ENCODE results near the gene MBOAT2. TPM values are rescaled to one million over a fixed set of nuclear protein-coding genes. Genes with fewer than 3 reads are reported as not detected.
"Not testable (repeated sequence)": the region's sequence is repeated elsewhere in the genome, so short reads cannot be mapped to it uniquely, and the experiment has no call there.

Gene MBOAT2
- total RNA-seq, 2 experiments from 2014 or later = 2.7 to 3.5 TPM

- POLR2A ChIA-PET = no interaction called here
Observed at GRCh38 chr2:8915941-8916340, 87.5 kb downstream of the MBOAT2 start.

GRCh38 chr2:8913767-8914166 is 89.7 kb downstream of the MBOAT2 start:
- CTCF ChIA-PET, POLR2A ChIA-PET: not testable (repeated sequence)

More at GRCh38 chr2:8915941-8916340, 87.5 kb downstream of the MBOAT2 start:
- CTCF ChIA-PET = no interaction called here

- POLR2A ChIA-PET = no interaction called here
- CTCF ChIA-PET = no interaction called here
Observed at GRCh38 chr2:8907764-8908288, 95.7 kb downstream of the MBOAT2 start.

- POLR2A ChIA-PET = not testable (repeated sequence)
- CTCF ChIA-PET = interaction anchor here (1.4 kb wide), 1 partner anchor 14 kb away, joined by 3 read pairs; no protein-coding TSS in a partner anchor
Observed at GRCh38 chr2:8903924-8904323, 99.6 kb downstream of the MBOAT2 start.

GRCh38 chr2:8902757-8903156 is 100.7 kb downstream of the MBOAT2 start:
- CTCF ChIA-PET, POLR2A ChIA-PET: not testable (repeated sequence)

- POLR2A ChIA-PET, CTCF ChIA-PET: not testable (repeated sequence)
Observed at GRCh38 chr2:8897206-8897605, 106.3 kb downstream of the MBOAT2 start.

DNA sequence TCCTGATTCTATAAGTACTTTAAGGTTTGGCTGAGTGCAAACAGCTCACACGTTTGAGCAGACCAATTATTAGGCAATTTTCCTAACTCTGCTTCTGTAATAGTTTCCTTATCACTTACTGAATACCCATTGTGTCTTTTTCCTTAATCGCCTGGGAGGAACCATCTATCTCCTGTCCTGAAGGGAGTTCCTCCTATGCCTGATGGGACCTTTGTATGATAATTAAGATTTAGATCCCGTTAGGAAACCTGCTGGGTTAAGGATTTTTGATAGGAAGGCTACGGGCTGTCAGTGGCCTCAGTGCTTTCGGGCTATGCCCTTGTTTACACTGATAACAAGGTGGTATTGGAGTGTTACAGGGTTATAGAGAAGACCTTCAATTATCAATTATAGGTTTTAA is 106.8 kb downstream of the MBOAT2 start:
- POLR2A ChIA-PET = not testable (repeated sequence)

DNA sequence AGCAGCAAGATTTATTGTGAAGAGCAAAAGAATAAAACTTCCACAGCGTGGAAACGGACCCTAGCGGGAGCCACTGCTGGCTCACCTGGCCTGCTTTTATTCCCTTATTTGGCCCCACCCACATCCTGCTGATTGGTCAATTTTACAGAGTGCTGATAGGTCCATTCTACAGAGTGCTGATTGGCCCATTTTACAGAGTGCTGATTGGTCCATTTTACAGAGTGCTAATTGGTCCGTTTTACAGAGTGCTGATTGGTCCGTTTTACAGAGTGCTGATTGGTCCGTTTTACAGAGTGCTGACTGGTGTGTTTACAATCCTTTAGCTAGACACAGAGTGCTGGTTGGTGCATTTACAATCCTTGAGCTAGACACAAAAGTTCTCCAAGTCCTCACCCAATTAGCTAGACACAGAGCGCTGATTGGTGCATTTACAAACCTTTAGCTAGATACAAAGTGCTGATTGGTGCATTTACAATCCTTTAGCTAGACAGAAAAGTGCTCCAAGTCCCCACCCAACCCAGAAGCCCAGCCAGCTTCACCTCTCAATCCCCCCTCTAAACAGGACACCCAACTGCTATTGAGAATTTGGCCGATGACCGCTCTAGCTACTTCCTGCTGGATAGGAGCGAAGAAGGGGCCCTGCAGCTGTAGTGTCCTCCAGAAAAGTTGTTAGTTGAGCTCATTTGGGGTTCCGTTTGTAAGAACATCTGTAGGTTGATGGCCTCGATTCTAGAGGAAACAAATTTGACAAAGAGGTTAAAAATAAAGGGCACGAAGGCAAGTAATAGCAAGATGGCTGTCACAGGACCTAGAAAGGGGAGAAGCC is 108.2 kb downstream of the MBOAT2 start:
- POLR2A ChIA-PET = not testable (repeated sequence)
- CTCF ChIA-PET = interaction anchor here (0.8 kb wide), 1 partner anchor 149 kb away, joined by 3 read pairs; no protein-coding TSS in a partner anchor

More for the DNA sequence above, 106.8 kb downstream of the MBOAT2 start:
- CTCF ChIA-PET = not testable (repeated sequence)

- ChIA-PET POLR2A (no interaction called here), CTCF (no interaction called here)
Observed at GRCh38 chr2:8893978-8894820, 109.3 kb downstream of the MBOAT2 start.

- CTCF ChIA-PET = no interaction called here
- POLR2A ChIA-PET = no interaction called here
Observed at GRCh38 chr2:8893474-8893873, 110.0 kb downstream of the MBOAT2 start.

GRCh38 chr2:8892111-8892510 is 111.4 kb downstream of the MBOAT2 start:
- POLR2A ChIA-PET = no interaction called here
- CTCF ChIA-PET = no interaction called here

- ChIA-PET POLR2A (no interaction called here), CTCF (interaction anchor here (0.6 kb wide), 1 partner anchor 703 kb away, joined by 3 read pairs; no protein-coding TSS in a partner anchor)
Observed at GRCh38 chr2:8889978-8890377, 113.5 kb downstream of the MBOAT2 start.

GRCh38 chr2:8888963-8889362 is 114.5 kb downstream of the MBOAT2 start:
- POLR2A ChIA-PET = no interaction called here
- CTCF ChIA-PET = no interaction called here

DNA sequence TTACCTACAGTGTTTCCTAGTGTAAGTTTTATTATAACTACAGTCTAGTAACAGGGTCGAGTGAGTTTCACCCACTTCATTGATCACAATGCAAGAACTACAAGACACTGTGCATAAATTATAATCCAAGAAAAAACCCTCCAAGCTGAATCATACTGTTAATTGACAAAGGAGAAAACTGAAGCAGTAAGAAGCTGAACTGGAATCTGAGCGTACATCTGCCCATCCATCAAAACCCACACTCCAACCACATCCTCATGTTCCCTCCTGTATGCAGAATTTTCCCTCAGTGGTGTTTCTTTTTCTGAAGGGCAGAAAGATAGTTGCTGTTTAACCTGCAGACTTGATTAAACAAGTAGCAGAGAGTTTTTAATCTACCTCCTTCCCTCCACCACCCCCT is 116.6 kb downstream of the MBOAT2 start:
- POLR2A ChIA-PET = no interaction called here
- CTCF ChIA-PET = interaction anchor here (0.6 kb wide), 1 partner anchor 252 kb away, joined by 3 read pairs; no protein-coding TSS in a partner anchor

- POLR2A ChIA-PET = no interaction called here
- CTCF ChIA-PET = no interaction called here
Observed at GRCh38 chr2:8886202-8886518, 117.3 kb downstream of the MBOAT2 start.

- CTCF ChIA-PET = no interaction called here
Observed at GRCh38 chr2:8885449-8886201, 117.9 kb downstream of the MBOAT2 start.

DNA sequence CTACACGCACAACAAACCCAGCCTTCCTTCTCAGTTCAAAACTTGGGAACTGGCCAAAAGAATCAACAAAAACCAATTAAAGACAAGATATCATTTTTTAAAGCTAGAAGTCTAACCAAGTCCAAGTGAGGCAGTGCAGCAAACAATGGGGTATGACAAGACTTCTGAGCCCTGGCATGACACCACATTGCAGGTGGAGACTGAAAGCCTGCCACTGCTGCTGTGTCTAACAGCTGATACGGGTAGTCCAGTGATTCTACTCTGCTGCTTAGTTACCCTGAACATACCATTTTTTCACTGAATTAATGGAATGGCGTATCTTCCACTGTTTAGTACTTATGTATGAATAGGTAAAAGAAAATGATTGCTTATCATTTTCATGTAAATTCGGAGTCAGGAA is 118.7 kb downstream of the MBOAT2 start:
- POLR2A ChIA-PET = no interaction called here
- CTCF ChIA-PET = no interaction called here

More at GRCh38 chr2:8885449-8886201, 117.9 kb downstream of the MBOAT2 start:
- POLR2A ChIA-PET = no interaction called here

- POLR2A ChIA-PET = no interaction called here
Observed at GRCh38 chr2:8882094-8882493, 121.4 kb downstream of the MBOAT2 start.

GRCh38 chr2:8877894-8878293 is 125.6 kb downstream of the MBOAT2 start:
- ChIA-PET CTCF (no interaction called here), POLR2A (no interaction called here)

More at GRCh38 chr2:8882094-8882493, 121.4 kb downstream of the MBOAT2 start:
- CTCF ChIA-PET = no interaction called here

DNA sequence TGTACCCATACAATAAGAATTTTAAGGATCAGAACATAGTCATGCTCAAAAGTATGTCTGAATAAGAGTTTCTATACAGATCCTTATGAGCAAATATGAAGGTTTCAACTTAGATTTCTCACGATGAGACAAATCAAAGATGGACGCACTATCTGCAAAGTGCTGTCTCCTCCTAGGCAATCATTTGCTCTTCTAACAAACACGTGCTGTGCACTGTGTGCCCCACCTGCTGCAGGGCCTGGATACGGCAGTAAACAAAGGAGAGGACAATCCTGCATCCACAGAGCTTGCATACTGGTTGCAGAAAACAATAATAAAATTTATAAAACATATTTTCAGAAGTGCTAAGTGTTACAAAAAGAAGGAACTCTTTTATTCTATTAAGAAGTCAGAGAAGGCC is 126.2 kb downstream of the MBOAT2 start:
- ChIA-PET CTCF (no interaction called here), POLR2A (no interaction called here)
